Stimulated activated CD8-positive, alpha-beta memory T cell treated with anti-CD3 and anti-CD28 coated beads, Interleukin-7, amount 100 ng/mL, for 24 hours (primary cell): ENCODE data around the gene C5orf15.
A peak's percentile ranks its signal among the peaks of the same experiment; 100 is the strongest.
"Not testable (repeated sequence)": the region's sequence is repeated elsewhere in the genome, so short reads cannot be mapped to it uniquely, and the experiment has no call there.

Experiments
- DNase-seq: peaks from one replicate; pipeline ENCODE4 v3.0.0-alpha.2; 2020; ENCODE audit warnings: low read depth

The C5orf15 gene

GRCh38 chr5:133937628-133938027 is 30.8 kb downstream of the C5orf15 start:
- DNase-seq = not testable (repeated sequence)

GRCh38 chr5:133936651-133937015 is 31.8 kb downstream of the C5orf15 start:
- no peak for DNase-seq

- not testable (repeated sequence) for DNase-seq
These were observed 32.3 kb downstream of the C5orf15 start for GRCh38 chr5:133935991-133936650.

- DNase-seq = no peak
These were observed 32.8 kb downstream of the C5orf15 start for GRCh38 chr5:133935667-133935940.

GRCh38 chr5:133934822-133935666 is 33.4 kb downstream of the C5orf15 start:
- no peak for DNase-seq

- no peak for DNase-seq
These were observed 34.1 kb downstream of the C5orf15 start for GRCh38 chr5:133934311-133934710.

GRCh38 chr5:133933670-133934295 is 34.6 kb downstream of the C5orf15 start:
- DNase-seq = no peak

- DNase-seq = no peak
These were observed 35.3 kb downstream of the C5orf15 start for GRCh38 chr5:133933169-133933509.

- DNase-seq = no peak
These were observed 35.8 kb downstream of the C5orf15 start for GRCh38 chr5:133932441-133933168.

- DNase-seq = no peak
These were observed 36.9 kb downstream of the C5orf15 start for GRCh38 chr5:133931546-133931945.

- DNase-seq = no peak
These were observed 37.7 kb downstream of the C5orf15 start for GRCh38 chr5:133930813-133931090.

GRCh38 chr5:133930061-133930812 is 38.2 kb downstream of the C5orf15 start:
- peak; percentile 30 for DNase-seq

- no peak for DNase-seq
These were observed 39.6 kb downstream of the C5orf15 start for GRCh38 chr5:133928587-133929393.

- DNase-seq = no peak
These were observed 40.9 kb downstream of the C5orf15 start for GRCh38 chr5:133927300-133928180.

GRCh38 chr5:133926489-133927299 is 41.7 kb downstream of the C5orf15 start:
- no peak for DNase-seq

GRCh38 chr5:133925866-133926488 is 42.4 kb downstream of the C5orf15 start:
- no peak for DNase-seq

- no peak for DNase-seq
These were observed 43.2 kb downstream of the C5orf15 start for GRCh38 chr5:133925269-133925668.

GRCh38 chr5:133924221-133924920 is 44.1 kb downstream of the C5orf15 start:
- no peak for DNase-seq
